Lower lobe of right lung (tissue), 2 donors: ENCODE results near the gene CCDC85A. TPM values are rescaled to one million over a fixed set of nuclear protein-coding genes. Genes with fewer than 3 reads are reported as not detected.

Experiments used
- ATAC-seq, 2 donors: fragments of 200-7000 bp; cut with Tn5 transposase; one replicate each; pipeline ENCODE4 v1.9.1; 2020 to 2022; ENCODE audit warnings: mild to moderate bottlenecking in 2 of 2, moderate library complexity in 2 of 2
- DNase-seq: peaks from one replicate; pipeline ENCODE4 v3.0.0-alpha.2; 2020
- H3K27ac ChIP-seq: fragments of 200-600 bp; one replicate; pipeline ENCODE4 v1.8.0; 2022
- H3K27me3 ChIP-seq: fragments of 200-600 bp; one replicate; pipeline ENCODE4 v1.8.0; 2022; ENCODE audit warnings: low read depth
- H3K36me3 ChIP-seq: fragments of 200-600 bp; one replicate; pipeline ENCODE4 v1.8.0; 2022; ENCODE audit warnings: mild to moderate bottlenecking
- H3K4me1 ChIP-seq: fragments of 200-600 bp; one replicate; pipeline ENCODE4 v1.8.0; 2022
- H3K4me3 ChIP-seq: fragments of 200-600 bp; one replicate; pipeline ENCODE4 v1.8.0; 2022; ENCODE audit warnings: mild to moderate bottlenecking
- H3K9me3 ChIP-seq: fragments of 200-600 bp; one replicate; pipeline ENCODE4 v1.8.0; 2022
- CTCF ChIP-seq: fragments of 200-600 bp; IDR thresholded peaks from one replicate; pipeline ENCODE4 v1.8.0; 2022; ENCODE audit warnings: antibody characterized with exemption, mild to moderate bottlenecking
- intact Hi-C: fragments of 100-400 bp; cut with DNase I; formaldehyde crosslinking; loops from one replicate; pipeline ENCODE4 v1.11.0; 2022
- total RNA-seq: library from RNA; stranded (reverse); fragmentation: NEBNext Ultra II Directional; extraction: Animal tissue kit (Norgen Biotek cat#: 25700); gene quantifications from one replicate; pipeline ENCODE4 v1.2.1, GENCODE V29; 2021
- donor health status: DM: no; HTN: yes; CAD: no; lungs with severe emphysema.

The CCDC85A gene
- total RNA-seq, 1 donor from 2014 or later, result 17.0 TPM

GRCh38 chr2:56292951-56293350 is 109.2 kb downstream of the CCDC85A start:
- H3K27ac ChIP-seq, result no peak overlapping the region
- no peak overlapping the region for H3K4me3 ChIP-seq
- H3K9me3 ChIP-seq, result no peaks in the 10 kb centered on the region
- no peaks in the 10 kb centered on the region for H3K4me1 ChIP-seq
- no peak for DNase-seq
- H3K36me3 ChIP-seq, result no peaks in the 10 kb centered on the region
- TF ChIP-seq CTCF, result no peak
- ATAC-seq, result no peak
- H3K27me3 ChIP-seq, result no peaks in the 10 kb centered on the region
- intact Hi-C loops, result no loop called here

GRCh38 chr2:56295666-56296065 is 111.9 kb downstream of the CCDC85A start:
- Histone ChIP-seq H3K4me1 (no peaks in the 10 kb centered on the region), H3K4me3 (no peak overlapping the region), H3K36me3 (no peaks in the 10 kb centered on the region), H3K9me3 (no peaks in the 10 kb centered on the region), H3K27ac (no peak overlapping the region), H3K27me3 (no peaks in the 10 kb centered on the region)
- intact Hi-C loops, result no loop called here
- no peak for TF ChIP-seq CTCF
- no peak for ATAC-seq
- no peak for DNase-seq

GRCh38 chr2:56297671-56298070 is 113.9 kb downstream of the CCDC85A start:
- Histone ChIP-seq H3K27me3 (no peaks in the 10 kb centered on the region), H3K36me3 (no peaks in the 10 kb centered on the region), H3K4me1 (no peaks in the 10 kb centered on the region), H3K27ac (no peak overlapping the region), H3K4me3 (no peak overlapping the region), H3K9me3 (no peaks in the 10 kb centered on the region)
- no peak for TF ChIP-seq CTCF
- intact Hi-C loops, result no loop called here
- no peak for DNase-seq
- ATAC-seq, result no peak

GRCh38 chr2:56299171-56299691 is 115.4 kb downstream of the CCDC85A start:
- no peak for DNase-seq
- TF ChIP-seq CTCF, result no peak
- intact Hi-C loops, result no loop called here
- Histone ChIP-seq H3K4me3 (no peak overlapping the region), H3K4me1 (no peaks in the 10 kb centered on the region), H3K27ac (no peak overlapping the region), H3K27me3 (no peaks in the 10 kb centered on the region), H3K36me3 (no peaks in the 10 kb centered on the region), H3K9me3 (no peaks in the 10 kb centered on the region)
- ATAC-seq, result no peak

- Histone ChIP-seq H3K36me3 (no peaks in the 10 kb centered on the region), H3K4me1 (no peaks in the 10 kb centered on the region), H3K27ac (no peak overlapping the region), H3K4me3 (no peak overlapping the region), H3K27me3 (no peaks in the 10 kb centered on the region), H3K9me3 (no peaks in the 10 kb centered on the region)
- ATAC-seq (no peak), DNase-seq (no peak)
- no peak for TF ChIP-seq CTCF
- intact Hi-C loops, result no loop called here
Measured at GRCh38 chr2:56309626-56310170, 125.9 kb downstream of the CCDC85A start.
